Activated CD8-positive, alpha-beta T cell treated with anti-CD3 and anti-CD28 coated beads for 36 hours (primary cell): Measurements from ENCODE around the gene KDM6A. TPM values are rescaled to one million over a fixed set of nuclear protein-coding genes. Genes with fewer than 3 reads are reported as not detected.
"Not testable (repeated sequence)": the region's sequence is repeated elsewhere in the genome, so short reads cannot be mapped to it uniquely, and the experiment has no call there.

ENCODE experiments used
- ATAC-seq: fragments of 200-7000 bp; cut with Tn5 transposase; one replicate; pipeline ENCODE4 v1.10.0; 2021; ENCODE audit warnings: mild to moderate bottlenecking, moderate library complexity
- CTCF ChIA-PET: fragments of 350-600 bp; sonication (Branson Sonifier 250); formaldehyde crosslinking; loops from one replicate; lab custom pipeline; 2021; ENCODE audit warnings: antibody characterized with exemption; lab: Charles Lee
- POLR2A ChIA-PET: fragments of 350-600 bp; sonication (Branson Sonifier 250); formaldehyde crosslinking; loops from one replicate; lab custom pipeline; 2021; ENCODE audit warnings: antibody characterized with exemption; lab: Charles Lee
- DNase-seq: peaks from one replicate; pipeline ENCODE4 v3.0.0-alpha.2; 2020
- H3K27ac Mint-ChIP-seq: one replicate; pipeline ENCODE4 v1.8.0; 2021; ENCODE audit warnings: mild to moderate bottlenecking, mixed read lengths
- H3K27me3 Mint-ChIP-seq: one replicate; pipeline ENCODE4 v1.8.0; 2021; ENCODE audit warnings: mixed read lengths
- H3K36me3 Mint-ChIP-seq: one replicate; pipeline ENCODE4 v1.8.0; 2021; ENCODE audit warnings: low read depth, mixed read lengths
- H3K4me1 Mint-ChIP-seq: one replicate; pipeline ENCODE4 v1.8.0; 2021; ENCODE audit warnings: low read depth, mixed read lengths
- H3K4me3 Mint-ChIP-seq: one replicate; pipeline ENCODE4 v1.8.0; 2021; ENCODE audit warnings: mild to moderate bottlenecking, moderate library complexity, mixed read lengths
- H3K9me3 Mint-ChIP-seq: one replicate; pipeline ENCODE4 v1.8.0; 2021; ENCODE audit warnings: mixed read lengths
- intact Hi-C: fragments of 100-400 bp; cut with micrococcal nuclease; formaldehyde crosslinking; loops from one replicate; pipeline ENCODE4 v1.10.0; 2022
- total RNA-seq, 2 experiments: library from RNA; stranded (reverse); gene quantifications; one replicate each; pipeline ENCODE4 v1.2.3, GENCODE V29; 2021
- TF ChIP-seq, protein P1 (sequence below): fragments of 200-600 bp; IDR thresholded peaks from one replicate; pipeline ENCODE4 v1.8.0; 2022; ENCODE audit warnings: antibody characterized with exemption, mild to moderate bottlenecking

KDM6A gene
- total RNA-seq, 2 experiments from 2014 or later = 18.9 to 21.1 TPM

DNA sequence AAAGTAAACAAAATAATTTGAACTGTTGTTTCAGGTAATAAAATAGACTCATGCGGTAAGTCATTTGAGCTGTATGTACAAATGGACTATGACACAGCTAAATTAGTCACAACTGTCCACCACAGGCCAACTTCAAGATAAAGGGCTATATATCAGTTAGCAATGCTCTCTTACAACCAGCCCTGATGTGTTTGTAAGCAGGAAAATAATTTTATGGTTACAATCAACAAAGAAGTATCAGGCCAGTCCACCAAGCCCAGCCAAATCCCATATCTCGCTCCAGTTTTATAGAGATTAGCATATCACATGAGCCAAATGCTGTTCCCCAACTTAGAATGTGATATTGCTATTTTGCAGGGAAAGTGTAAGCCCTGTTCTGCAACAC is 29.7 kb upstream of the KDM6A start:
- POLR2A ChIA-PET = no interaction called here
- Mint-ChIP-seq H3K27ac (no peak overlapping the region), H3K36me3 (no peaks in the 10 kb centered on the region), H3K9me3 (no peaks in the 10 kb centered on the region), H3K4me3 (no peak overlapping the region), H3K4me1 (no peaks in the 10 kb centered on the region), H3K27me3 (no peaks in the 10 kb centered on the region)
- DNase-seq = no peak
- ATAC-seq = no peak
- CTCF ChIA-PET = no interaction called here
- intact Hi-C loops = no loop called here
- TF ChIP-seq, protein P1, sequence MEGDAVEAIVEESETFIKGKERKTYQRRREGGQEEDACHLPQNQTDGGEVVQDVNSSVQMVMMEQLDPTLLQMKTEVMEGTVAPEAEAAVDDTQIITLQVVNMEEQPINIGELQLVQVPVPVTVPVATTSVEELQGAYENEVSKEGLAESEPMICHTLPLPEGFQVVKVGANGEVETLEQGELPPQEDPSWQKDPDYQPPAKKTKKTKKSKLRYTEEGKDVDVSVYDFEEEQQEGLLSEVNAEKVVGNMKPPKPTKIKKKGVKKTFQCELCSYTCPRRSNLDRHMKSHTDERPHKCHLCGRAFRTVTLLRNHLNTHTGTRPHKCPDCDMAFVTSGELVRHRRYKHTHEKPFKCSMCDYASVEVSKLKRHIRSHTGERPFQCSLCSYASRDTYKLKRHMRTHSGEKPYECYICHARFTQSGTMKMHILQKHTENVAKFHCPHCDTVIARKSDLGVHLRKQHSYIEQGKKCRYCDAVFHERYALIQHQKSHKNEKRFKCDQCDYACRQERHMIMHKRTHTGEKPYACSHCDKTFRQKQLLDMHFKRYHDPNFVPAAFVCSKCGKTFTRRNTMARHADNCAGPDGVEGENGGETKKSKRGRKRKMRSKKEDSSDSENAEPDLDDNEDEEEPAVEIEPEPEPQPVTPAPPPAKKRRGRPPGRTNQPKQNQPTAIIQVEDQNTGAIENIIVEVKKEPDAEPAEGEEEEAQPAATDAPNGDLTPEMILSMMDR = no peak

DNA sequence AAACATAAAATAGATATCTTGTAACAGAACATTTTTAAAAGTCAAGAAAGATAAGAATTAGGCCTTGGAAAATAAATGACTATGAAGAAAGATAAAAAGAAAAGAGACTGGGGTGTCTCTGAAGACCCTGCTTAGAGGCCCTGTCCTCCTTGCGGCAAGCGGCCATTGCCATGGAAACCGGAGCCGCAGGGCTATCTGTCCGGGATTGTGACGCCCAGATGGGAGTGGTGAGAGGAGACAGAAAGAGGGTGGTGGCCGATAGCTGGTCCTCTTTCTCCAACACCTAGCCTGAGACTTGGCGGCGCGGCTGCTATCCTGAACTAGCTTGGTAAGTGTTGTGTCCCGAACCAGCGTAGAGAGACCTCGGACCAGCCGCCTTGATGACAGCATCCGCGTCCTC is 29.2 kb upstream of the KDM6A start, which contains the start of gene DUSP21:
DUSP21 (plus strand) TSS at position 269 of the 400 bp plus-strand sequence; CDS start at position 381, 112 bp downstream.
- Mint-ChIP-seq H3K27me3 (no peaks in the 10 kb centered on the region), H3K4me1 (no peaks in the 10 kb centered on the region), H3K27ac (no peak within 1 kb of the TSS), H3K9me3 (no peaks in the 10 kb centered on the region), H3K36me3 (no peaks in the 10 kb centered on the region), H3K4me3 (no peak within 1 kb of the TSS)
- CTCF ChIA-PET = no interaction called here
- TF ChIP-seq, protein P1 = no peak
- ATAC-seq = no peak
- POLR2A ChIA-PET = no interaction called here
- intact Hi-C loops = no loop called here
- no peak for DNase-seq

DNA sequence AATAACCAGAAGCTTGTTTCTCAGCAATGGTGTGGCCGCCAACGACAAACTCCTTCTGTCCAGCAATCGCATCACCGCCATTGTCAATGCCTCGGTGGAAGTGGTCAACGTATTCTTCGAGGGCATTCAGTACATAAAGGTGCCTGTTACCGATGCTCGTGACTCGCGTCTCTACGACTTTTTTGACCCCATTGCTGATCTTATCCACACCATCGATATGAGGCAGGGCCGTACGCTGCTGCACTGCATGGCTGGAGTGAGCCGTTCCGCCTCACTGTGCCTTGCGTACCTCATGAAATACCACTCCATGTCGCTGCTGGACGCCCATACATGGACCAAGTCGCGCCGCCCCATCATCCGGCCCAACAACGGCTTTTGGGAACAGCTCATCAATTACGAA is 28.8 kb upstream of the KDM6A start:
- no peaks in the 10 kb centered on the region for H3K9me3 Mint-ChIP-seq
- TF ChIP-seq, protein P1 = no peak

DNA sequence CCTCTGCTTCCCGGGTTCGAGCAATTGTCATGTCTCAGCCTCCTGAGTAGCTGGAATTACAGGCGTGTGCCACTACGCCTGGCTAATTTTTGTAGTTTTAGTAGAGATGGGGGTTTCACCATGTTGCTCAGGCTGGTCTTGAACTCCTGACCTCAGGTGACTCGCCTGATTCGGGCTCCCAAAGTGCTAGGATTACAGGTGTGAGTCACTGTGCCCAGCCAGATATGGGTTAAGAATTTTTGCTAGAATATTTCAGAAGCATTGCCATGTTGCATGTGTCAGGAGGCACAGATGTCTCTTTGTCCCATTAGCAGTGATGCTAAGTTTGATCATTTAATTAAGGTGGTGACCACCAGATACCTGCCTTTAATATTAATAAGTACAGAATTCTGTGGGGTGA is 22.1 kb upstream of the KDM6A start:
- POLR2A ChIA-PET, H3K27ac Mint-ChIP-seq, H3K27me3 Mint-ChIP-seq, H3K36me3 Mint-ChIP-seq, H3K4me1 Mint-ChIP-seq, H3K4me3 Mint-ChIP-seq, CTCF ChIA-PET, H3K9me3 Mint-ChIP-seq, intact Hi-C loops, ATAC-seq: not testable (repeated sequence)
- DNase-seq = peak; percentile 7

More for the DNA sequence above, 28.8 kb upstream of the KDM6A start:
- no peak for ATAC-seq
- no peaks in the 10 kb centered on the region for H3K4me1 Mint-ChIP-seq
- no peak overlapping the region for H3K4me3 Mint-ChIP-seq
- intact Hi-C loops = no loop called here
- no peak for DNase-seq
- CTCF ChIA-PET = no interaction called here
- no peaks in the 10 kb centered on the region for H3K36me3 Mint-ChIP-seq
- H3K27me3 Mint-ChIP-seq = no peaks in the 10 kb centered on the region
- no peak overlapping the region for H3K27ac Mint-ChIP-seq
- POLR2A ChIA-PET = no interaction called here

DNA sequence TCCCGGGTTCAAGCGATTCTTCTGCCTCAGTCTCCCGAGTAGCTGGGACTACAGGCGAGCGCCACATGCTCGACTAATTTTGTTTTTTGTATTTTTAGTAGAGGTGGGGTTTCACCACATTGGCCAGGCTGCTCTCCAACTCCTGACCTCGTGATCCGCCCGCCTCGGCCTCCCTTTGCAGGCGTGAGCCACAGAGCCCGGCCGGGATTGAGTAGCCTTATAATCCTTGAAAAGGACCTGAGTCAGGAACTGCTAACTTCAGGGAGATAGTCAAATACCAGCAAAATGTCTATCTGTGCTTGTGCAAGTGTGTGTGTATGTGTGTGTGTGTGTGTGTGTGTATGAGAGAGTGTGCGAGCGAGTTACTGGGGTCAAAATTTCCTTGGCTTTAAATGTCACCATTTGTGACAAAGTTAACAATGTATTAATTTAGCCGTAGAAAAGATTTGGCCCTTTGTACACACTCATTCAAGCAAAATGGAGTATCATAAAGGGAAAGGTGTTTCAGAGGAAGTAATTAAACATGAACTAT is 1.8 kb upstream of the KDM6A start:
- DNase-seq (no peak), ATAC-seq (no peak)
- intact Hi-C loops = loop anchor here (5.0 to 10.0 kb wide), 2 partner anchors 54 to 201 kb away; no protein-coding TSS in a partner anchor
- Mint-ChIP-seq H3K36me3 (peaks cover 7% of the 10 kb centered on the region), H3K27ac (peak overlapping the region; percentile 40), H3K27me3 (no peaks in the 10 kb centered on the region), H3K4me1 (peaks cover 5% of the 10 kb centered on the region), H3K9me3 (no peaks in the 10 kb centered on the region), H3K4me3 (peak overlapping the region; percentile 95)
- CTCF ChIA-PET = no interaction called here
- TF ChIP-seq, protein P1 = no peak
- POLR2A ChIA-PET = interaction anchor here (1.4 kb wide), 1 partner anchor 143 kb away, joined by 3 read pairs; no protein-coding TSS in a partner anchor
